KOPT-K1 (cell line): ENCODE data around the gene MTFMT.
"Not testable (repeated sequence)": the region's sequence is repeated elsewhere in the genome, so short reads cannot be mapped to it uniquely, and the experiment has no call there.

Experiments used
- H3K27ac ChIP-seq: fragments of 200-600 bp; sonication (generic); 2 replicates; pipeline ENCODE4 v1.5.1; 2016; ENCODE audit warnings: antibody characterized with exemption, mild to moderate bottlenecking, low read depth, low read length; ENCODE audit not compliant: poor library complexity, severe bottlenecking
- H3K36me3 ChIP-seq: fragments of 200-600 bp; sonication (generic); 2 replicates; pipeline ENCODE4 v1.5.1; 2017; ENCODE audit warnings: antibody characterized with exemption, mild to moderate bottlenecking, low read length, moderate library complexity; ENCODE audit not compliant: insufficient read depth
- H3K9me3 ChIP-seq: fragments of 200-600 bp; sonication (generic); 2 replicates; pipeline ENCODE4 v1.5.1; 2017; ENCODE audit warnings: antibody characterized with exemption, low read length, mild to moderate bottlenecking; ENCODE audit not compliant: insufficient read depth, poor library complexity, severe bottlenecking

The MTFMT gene

DNA sequence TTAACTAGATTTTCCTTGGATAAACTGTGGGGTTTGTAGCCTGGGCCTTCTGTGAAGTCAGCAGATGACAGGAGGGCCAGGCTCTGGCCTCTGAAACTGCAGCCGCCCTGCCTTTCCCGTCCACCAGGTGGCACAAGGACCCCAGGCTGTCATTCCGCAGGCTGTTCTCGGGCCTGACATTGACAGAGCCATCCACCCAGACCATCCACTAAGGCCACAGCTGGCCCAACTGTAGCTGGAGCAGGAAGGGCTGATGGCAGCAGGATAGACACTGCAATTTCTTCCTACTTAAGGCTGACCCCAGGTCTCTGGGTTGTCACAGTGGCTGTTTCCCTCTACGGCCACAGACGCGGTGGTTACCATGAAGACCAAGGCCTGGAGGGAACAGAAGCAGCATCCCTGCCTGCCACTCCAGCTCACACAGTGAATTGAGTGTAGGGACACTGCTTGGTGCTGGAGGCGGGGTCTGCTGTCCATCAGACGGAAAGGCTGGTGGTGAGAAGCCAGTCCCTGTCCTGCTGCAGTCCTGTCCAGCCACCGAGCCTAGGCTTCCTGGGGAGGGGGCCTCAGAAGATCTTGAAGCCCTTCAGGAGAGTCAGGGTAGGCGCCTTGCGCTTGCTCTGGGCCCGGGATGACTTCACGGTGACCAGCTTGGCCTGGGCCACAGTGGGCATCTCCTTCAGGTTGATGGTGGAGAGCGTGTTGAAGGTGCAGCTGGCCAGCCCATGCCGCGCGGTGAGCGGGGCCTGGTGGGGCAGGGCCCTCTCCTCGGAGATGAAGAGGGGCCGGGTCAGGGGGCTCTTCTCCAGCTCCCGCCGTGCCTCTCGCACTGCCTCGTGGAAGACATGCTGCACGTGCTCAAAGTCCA lies 25.1 kb upstream of the MTFMT start:
- Histone ChIP-seq H3K36me3 (no peaks in the 10 kb centered on the region), H3K27ac (peak overlapping the region; percentile 40), H3K9me3 (no peaks in the 10 kb centered on the region)

DNA sequence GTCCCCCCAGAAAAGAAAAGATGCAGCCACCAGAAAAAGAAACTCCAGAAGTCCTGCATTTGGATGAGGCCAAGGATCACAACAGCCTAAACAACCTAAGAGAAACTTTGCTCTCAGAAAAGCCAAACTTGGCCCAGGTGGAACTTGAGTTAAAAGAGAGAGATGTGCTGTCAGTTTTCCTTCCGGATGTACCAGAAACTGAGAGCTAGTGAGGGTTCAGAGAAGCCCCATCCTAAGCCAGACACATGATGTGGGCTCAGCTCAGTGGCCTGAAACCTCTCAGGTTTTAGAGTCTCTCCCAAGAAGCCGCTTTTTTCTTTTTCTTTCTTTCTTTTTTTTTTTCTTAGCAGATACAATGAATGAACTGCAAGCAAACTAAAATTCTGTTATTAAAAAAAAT lies 23.5 kb upstream of the MTFMT start:
- no peaks in the 10 kb centered on the region for H3K36me3 ChIP-seq

DNA sequence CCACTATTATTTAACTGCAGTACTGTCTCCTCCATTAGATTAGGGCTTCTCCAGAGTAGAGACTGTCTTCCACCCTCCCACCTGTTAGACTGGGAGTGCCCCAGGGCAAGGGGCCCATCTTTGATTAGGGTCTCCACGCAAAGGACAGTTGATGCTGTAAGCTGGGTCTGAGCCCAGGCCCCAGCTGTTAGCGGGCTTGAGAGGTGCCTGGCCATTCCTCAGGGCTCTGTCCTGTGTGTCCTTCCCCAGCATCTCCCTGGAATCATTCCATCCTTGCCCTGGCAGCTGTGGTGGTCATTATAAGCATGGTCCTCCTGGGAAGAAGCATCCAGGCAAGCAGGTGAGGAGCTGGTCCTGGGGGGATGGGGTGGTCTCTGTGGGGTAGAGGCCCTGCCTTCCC lies 21.8 kb upstream of the MTFMT start:
- Histone ChIP-seq H3K27ac (no peak overlapping the region), H3K9me3 (no peaks in the 10 kb centered on the region), H3K36me3 (no peaks in the 10 kb centered on the region)

More for the DNA sequence above, 23.5 kb upstream of the MTFMT start:
- Histone ChIP-seq H3K9me3 (no peaks in the 10 kb centered on the region), H3K27ac (no peak overlapping the region)

DNA sequence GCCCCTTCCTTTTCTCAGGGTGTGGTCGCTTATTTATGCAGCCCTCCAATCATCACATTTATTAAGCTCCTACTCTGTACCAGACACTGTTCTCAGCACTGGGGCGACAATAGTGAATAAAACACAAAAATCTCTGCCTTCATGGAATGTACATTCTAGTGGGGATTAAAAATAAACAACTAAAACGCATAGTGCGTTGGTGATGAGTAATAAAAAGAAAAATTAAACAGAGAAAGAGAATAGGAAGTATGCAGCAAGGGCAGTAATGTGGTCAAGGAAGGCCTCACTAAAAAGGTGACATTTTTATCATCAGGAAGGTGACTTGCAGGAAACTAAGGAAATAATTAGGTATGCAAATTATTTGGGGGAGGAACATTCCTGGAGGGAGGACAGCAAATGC lies 20.8 kb upstream of the MTFMT start:
- Histone ChIP-seq H3K9me3 (no peaks in the 10 kb centered on the region), H3K27ac (no peak overlapping the region), H3K36me3 (no peaks in the 10 kb centered on the region)

DNA sequence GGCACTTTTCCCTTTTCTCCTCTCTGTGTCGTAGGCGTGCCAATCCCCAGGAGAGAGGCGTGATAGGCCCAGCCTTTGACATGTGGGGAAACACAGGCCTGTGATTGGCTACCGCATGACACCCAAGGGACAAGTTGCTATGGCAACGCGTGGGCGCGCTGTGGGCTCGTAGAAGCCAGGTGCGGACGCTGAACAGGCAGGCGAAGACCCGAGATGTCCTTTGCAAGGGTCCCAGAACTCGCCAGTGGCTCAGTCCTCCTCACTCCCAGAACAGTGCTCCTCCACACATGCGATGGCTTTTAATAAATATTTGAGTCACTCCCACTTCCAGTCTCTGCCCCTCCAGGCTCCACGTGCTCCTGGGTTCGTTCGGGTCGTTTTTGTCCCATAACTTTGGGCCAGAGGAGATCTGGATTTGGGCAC lies 20.0 kb upstream of the MTFMT start:
- Histone ChIP-seq H3K9me3 (no peaks in the 10 kb centered on the region), H3K27ac (no peak overlapping the region), H3K36me3 (no peaks in the 10 kb centered on the region)

DNA sequence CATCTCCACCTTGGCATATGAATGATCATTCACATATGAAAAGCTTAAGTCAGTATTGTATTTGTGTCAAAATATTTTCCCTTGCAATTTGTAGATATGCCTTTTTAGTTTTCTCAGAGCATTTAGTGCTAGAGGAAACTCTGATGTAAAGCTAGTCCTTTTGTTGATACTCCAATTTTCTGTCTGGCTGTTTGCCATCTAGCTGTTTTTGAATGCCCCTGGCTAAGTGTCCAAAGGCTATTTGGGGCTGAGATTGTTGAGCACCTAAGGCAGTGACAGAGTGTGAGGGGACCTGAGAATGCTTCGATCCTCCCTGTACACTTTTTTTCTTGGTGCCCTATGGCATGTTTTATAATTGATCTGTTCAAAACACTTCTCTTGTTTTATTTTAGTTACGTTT lies 18.8 kb upstream of the MTFMT start:
- no peaks in the 10 kb centered on the region for H3K9me3 ChIP-seq
- H3K36me3 ChIP-seq: no peaks in the 10 kb centered on the region
- no peak overlapping the region for H3K27ac ChIP-seq

DNA sequence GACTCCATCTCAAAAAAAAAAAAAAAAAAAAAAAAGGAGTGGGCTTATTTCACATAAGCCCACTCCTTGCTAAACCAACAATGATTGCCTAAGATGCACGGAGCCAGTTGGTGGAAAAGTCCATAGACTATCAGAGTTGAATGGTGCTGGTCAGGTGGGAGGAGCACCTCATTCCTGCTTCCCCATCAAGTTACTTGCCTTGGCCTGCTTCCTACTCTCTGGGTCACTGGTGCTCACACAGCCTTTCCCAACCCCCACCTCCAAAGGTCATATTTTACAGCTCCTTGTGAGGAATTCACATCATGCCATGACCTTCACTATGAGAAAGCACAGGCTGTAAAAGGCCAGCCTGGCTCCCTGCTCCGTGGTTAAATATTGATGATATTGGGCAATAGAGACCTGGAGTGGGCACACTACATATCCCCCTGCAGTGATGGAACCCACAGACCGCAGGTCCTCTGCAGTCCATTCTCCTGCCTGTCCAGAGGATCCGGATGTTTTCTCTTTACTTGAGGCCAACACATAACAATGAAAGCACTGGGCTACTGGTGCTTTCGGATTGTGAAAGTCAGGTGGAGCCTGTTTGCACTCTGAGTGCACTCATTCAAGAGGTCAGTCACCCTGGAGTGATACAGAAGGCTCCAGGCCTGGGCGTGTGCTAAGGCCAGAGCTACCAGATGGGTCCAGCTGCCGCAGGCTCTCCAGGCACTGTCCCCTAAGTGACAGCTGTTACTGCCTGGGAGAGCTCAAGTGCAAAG lies 15.5 kb upstream of the MTFMT start, which contains the start of gene SLC51B:
SLC51B (plus strand) TSS at position 664 of the 758 bp plus-strand sequence. CDS start 4,618 bp downstream, outside the sequence.
- no peak within 1 kb of the TSS for H3K27ac ChIP-seq
- H3K36me3 ChIP-seq: no peaks in the 10 kb centered on the region
- H3K9me3 ChIP-seq: no peaks in the 10 kb centered on the region

DNA sequence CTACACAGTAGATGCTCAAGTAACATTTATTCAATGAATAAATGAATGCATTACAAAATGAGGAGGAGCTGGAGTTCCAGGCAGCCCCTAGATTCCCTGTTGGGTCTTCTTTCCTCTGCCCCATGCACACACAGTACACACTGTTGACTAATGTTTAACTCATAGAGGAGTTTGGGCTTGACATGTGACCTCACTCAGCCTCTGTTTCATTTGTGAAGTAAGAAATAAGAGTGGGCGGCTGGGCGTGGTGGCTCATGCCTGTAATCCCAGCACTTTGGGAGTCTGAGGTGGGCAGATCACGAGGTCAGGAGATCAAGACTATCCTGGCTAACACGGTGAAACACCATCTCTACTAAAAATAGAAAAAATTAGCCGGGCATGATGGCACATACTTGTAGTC lies 14.8 kb upstream of the MTFMT start:
- not testable (repeated sequence) for H3K27ac ChIP-seq, H3K36me3 ChIP-seq, H3K9me3 ChIP-seq

DNA sequence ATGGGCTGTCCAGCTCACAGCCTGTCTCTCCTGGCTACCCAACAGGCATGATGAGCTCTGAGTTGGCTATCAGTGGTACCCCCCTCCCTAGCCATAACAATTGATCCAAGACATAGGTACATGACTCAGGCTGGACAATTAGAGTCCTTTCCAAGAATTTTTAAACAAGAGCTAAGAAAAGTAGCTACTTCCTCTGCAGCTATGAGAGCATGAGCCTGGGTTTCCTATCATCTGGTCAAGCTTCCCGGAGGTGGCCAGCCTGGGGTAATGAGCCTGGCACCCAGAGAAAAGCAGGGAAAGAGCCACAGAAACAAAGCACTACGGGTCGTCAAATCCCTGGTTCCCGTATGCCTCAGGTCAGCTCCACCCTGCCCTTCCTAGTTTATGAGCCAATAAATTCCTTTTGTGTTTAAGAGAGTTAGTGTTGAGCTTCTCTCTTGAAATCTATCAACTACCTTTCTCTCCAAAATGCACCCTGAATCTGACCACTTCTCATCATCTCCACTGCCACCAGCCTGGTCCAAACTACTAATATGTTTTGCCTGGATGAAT lies 13.4 kb upstream of the MTFMT start:
- no peaks in the 10 kb centered on the region for H3K36me3 ChIP-seq
- no peaks in the 10 kb centered on the region for H3K9me3 ChIP-seq
- H3K27ac ChIP-seq: no peak overlapping the region

DNA sequence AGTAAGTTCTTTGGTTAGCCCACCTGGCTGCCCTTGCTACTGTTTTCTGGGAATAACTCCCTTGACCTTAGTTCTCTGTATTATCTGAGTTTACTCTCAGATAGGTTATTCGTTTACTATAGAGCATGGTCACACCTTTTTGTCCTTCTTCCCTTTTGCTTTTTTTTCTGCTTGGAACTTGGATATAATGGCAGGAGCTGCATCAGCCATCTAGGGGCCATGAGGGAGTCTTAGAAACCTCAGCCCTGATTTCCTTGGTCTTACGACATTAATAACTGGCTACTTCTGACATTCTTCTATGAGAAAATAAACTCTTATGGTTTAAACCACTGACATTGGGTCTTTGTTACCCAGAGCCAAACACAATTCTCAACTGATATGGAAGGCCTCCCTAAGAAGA lies 12.3 kb upstream of the MTFMT start:
- Histone ChIP-seq H3K27ac (no peak overlapping the region), H3K36me3 (no peaks in the 10 kb centered on the region), H3K9me3 (no peaks in the 10 kb centered on the region)

DNA sequence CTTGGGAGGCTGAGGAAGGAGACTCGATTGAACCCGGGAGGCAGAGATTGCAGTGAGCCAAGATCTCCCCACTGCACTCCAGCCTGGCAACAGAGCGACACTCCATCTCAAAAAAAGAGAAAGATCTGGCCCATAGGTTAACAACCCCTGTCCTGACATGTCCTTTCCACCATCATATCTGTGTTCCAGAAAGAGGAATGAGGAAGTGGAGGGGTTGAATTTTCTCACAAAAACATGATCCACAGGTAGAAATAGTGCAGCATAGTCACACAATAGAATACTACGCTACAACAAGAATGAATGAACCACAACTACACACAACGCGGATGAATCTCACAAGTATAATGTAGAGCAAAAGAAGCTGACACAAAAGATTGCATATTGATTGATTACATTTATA lies 11.0 kb upstream of the MTFMT start:
- no peaks in the 10 kb centered on the region for H3K9me3 ChIP-seq
- H3K36me3 ChIP-seq: no peaks in the 10 kb centered on the region
- no peak overlapping the region for H3K27ac ChIP-seq

DNA sequence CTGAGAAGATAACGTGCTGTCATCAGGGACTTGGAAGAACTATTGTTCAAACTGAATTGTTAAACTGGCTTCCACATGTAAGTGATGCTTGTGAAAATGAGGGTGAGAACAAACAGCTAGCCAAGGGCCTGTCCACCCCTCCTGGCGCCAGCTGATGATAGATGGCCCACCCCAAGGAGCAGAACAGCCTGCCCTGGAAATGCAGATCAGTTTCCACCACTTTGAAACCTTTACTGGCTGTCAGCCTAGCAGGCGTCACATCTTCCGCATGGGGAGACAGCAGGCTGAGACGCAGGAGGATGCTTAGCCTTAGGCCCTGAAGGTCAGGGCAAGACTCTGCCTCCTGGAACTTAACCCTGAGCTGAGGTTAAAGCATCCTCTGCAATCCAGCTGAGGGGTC lies 9.4 kb upstream of the MTFMT start:
- Histone ChIP-seq H3K36me3 (no peaks in the 10 kb centered on the region), H3K27ac (no peak overlapping the region), H3K9me3 (no peaks in the 10 kb centered on the region)

DNA sequence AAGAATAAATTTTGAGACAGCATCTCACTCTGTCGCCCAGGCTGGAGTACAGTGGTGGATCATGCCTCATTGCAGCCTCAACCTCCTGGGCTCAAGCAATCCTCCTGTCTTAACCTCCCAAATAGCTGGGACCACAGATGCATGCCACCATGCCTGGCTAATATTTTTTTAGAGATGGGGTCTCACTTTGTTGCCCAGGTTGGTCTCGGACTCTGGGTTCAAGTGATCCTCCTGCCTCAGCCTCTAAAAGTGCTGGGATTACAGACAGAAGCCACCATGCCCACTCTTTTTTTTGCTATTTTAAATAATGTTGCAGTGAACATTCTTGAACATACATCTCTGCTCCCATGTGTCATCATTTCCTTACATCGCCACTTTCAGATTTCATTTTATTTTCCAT lies 9.0 kb upstream of the MTFMT start:
- Histone ChIP-seq H3K36me3 (no peaks in the 10 kb centered on the region), H3K9me3 (no peaks in the 10 kb centered on the region)

DNA sequence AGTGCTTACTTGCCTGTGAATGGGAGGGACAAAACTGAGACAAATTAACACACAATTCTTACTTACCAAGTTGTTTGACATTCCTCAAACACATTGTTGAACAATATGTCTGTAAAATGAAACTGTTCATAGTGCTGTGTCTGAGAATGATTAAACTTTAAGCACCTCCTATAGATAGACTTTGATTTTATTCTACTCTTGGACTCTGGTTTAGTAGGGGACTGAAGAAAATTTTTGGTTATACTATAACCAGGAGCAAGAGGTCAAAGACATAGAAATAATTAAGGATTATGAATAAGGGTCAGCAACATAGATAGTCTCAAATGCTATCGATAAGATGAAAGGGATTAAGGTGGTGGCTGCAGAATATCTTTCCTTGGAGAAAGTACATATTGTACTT lies 7.9 kb upstream of the MTFMT start:
- Histone ChIP-seq H3K36me3 (no peaks in the 10 kb centered on the region), H3K27ac (no peak overlapping the region), H3K9me3 (no peaks in the 10 kb centered on the region)

More for the DNA sequence above, 9.0 kb upstream of the MTFMT start:
- H3K27ac ChIP-seq: no peak overlapping the region

DNA sequence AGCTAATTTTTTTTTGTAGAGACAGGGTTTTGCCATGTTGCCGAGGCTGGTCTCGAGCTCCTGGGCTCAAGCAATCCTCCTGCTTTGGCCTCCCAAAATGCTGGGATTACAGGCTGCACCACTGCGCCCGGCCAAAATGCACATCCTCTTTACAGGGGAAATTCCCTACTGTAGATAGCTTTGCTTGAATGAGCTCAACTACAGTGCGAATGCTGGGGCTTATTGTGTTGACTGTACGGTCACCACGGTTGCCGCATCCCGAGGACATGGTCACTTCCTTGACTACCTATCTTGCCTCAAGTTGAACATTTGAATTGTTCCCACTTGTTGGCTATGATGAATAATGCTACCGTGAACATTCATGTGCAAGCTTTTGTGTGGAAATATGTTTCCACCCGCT lies 5.3 kb upstream of the MTFMT start:
- no peaks in the 10 kb centered on the region for H3K36me3 ChIP-seq
- no peaks in the 10 kb centered on the region for H3K9me3 ChIP-seq
- H3K27ac ChIP-seq: no peak overlapping the region
